Measurements from ENCODE around the gene CDH8. TPM values are rescaled to one million over a fixed set of nuclear protein-coding genes. Genes with fewer than 3 reads are reported as not detected.

Gene CDH8
- total RNA-seq, 4 donors from 2014 or later: 1.5 TPM; not detected in 3

GRCh38 chr16:62014319-62014923, 21.8 kb downstream of the CDH8 start:
- 77 to 83% methylated on average over 6 to 8 of the region's 8 CpGs for WGBS, 2 donors (ENCODE audit: low coverage in 1 of 2)
- Histone ChIP-seq H3K27ac (no peak overlapping the region), H3K36me3 (no peaks in the 10 kb centered on the region), H3K27me3 (no peaks in the 10 kb centered on the region), H3K9me3 (no peaks in the 10 kb centered on the region), H3K4me1 (no peaks in the 10 kb centered on the region), H3K4me3 (no peak overlapping the region)
- intact Hi-C loops (cut with DNase I; ENCODE audit: low total_unique reads) (no loop called here), in situ Hi-C loops (cut with MboI; ENCODE audit: low pct_ligation_motif_present in 1 of 4, low pct_unique_long_range_greater_than_20kb in 1 of 4, low sequenced_read_pairs in 3 of 4) (no loop called here)
- DNase-seq: no peak
- TF ChIP-seq POLR2AphosphoS5 (IDR thresholded peaks at IDR 0.05): no peak
- no peak for TF ChIP-seq EP300 (IDR thresholded peaks at IDR 0.05; ENCODE audit: low read depth)
- TF ChIP-seq POLR2A (IDR thresholded peaks at IDR 0.05): no peak
- TF ChIP-seq CTCF (IDR thresholded peaks at IDR 0.05): no peak

- Histone ChIP-seq H3K4me1 (no peaks in the 10 kb centered on the region), H3K9me3 (no peaks in the 10 kb centered on the region), H3K4me3 (no peak overlapping the region), H3K36me3 (no peaks in the 10 kb centered on the region), H3K27me3 (no peaks in the 10 kb centered on the region), H3K27ac (no peak overlapping the region)
- TF ChIP-seq POLR2A (IDR thresholded peaks at IDR 0.05) (no peak), EP300 (IDR thresholded peaks at IDR 0.05; ENCODE audit: low read depth) (no peak), CTCF (IDR thresholded peaks at IDR 0.05) (no peak), POLR2AphosphoS5 (IDR thresholded peaks at IDR 0.05) (no peak)
- 75 to 83% methylated on average over 4 of the region's 4 CpGs for WGBS, 2 donors (ENCODE audit: low coverage in 1 of 2)
- in situ Hi-C loops (cut with MboI; ENCODE audit: low pct_ligation_motif_present in 1 of 4, low pct_unique_long_range_greater_than_20kb in 1 of 4, low sequenced_read_pairs in 3 of 4) (no loop called here), intact Hi-C loops (cut with DNase I; ENCODE audit: low total_unique reads) (no loop called here)
- no peak for DNase-seq
These were observed 26.1 kb downstream of the CDH8 start for GRCh38 chr16:62010186-62010585.

GRCh38 chr16:61998460-61998859, 37.8 kb downstream of the CDH8 start:
- in situ Hi-C loops (cut with MboI; ENCODE audit: low pct_ligation_motif_present in 1 of 4, low pct_unique_long_range_greater_than_20kb in 1 of 4, low sequenced_read_pairs in 3 of 4): no loop called here
- WGBS, 2 donors (ENCODE audit: low coverage in 1 of 2): 65 to 71% methylated on average over 2 of the region's 2 CpGs
- DNase-seq: no peak

GRCh38 chr16:61993108-61993507, 43.1 kb downstream of the CDH8 start:
- no peak for DNase-seq
- Histone ChIP-seq H3K4me3 (no peak overlapping the region), H3K36me3 (no peaks in the 10 kb centered on the region), H3K9me3 (no peaks in the 10 kb centered on the region), H3K27me3 (no peaks in the 10 kb centered on the region), H3K27ac (no peak overlapping the region), H3K4me1 (no peaks in the 10 kb centered on the region)
- TF ChIP-seq POLR2A (IDR thresholded peaks at IDR 0.05) (no peak), CTCF (IDR thresholded peaks at IDR 0.05) (no peak), POLR2AphosphoS5 (IDR thresholded peaks at IDR 0.05) (no peak), EP300 (IDR thresholded peaks at IDR 0.05; ENCODE audit: low read depth) (no peak)
- 57 to 68% methylated on average over 3 of the region's 3 CpGs for WGBS, 2 donors (ENCODE audit: low coverage in 1 of 2)
- intact Hi-C loops (cut with DNase I; ENCODE audit: low total_unique reads): no loop called here
- in situ Hi-C loops (cut with MboI; ENCODE audit: low pct_ligation_motif_present in 1 of 4, low pct_unique_long_range_greater_than_20kb in 1 of 4, low sequenced_read_pairs in 3 of 4): no loop called here

More at GRCh38 chr16:61998460-61998859, 37.8 kb downstream of the CDH8 start:
- TF ChIP-seq EP300 (IDR thresholded peaks at IDR 0.05; ENCODE audit: low read depth) (no peak), CTCF (IDR thresholded peaks at IDR 0.05) (no peak), POLR2AphosphoS5 (IDR thresholded peaks at IDR 0.05) (no peak), POLR2A (IDR thresholded peaks at IDR 0.05) (no peak)
- Histone ChIP-seq H3K27ac (no peak overlapping the region), H3K4me3 (no peak overlapping the region), H3K27me3 (no peaks in the 10 kb centered on the region), H3K9me3 (no peaks in the 10 kb centered on the region), H3K36me3 (no peaks in the 10 kb centered on the region), H3K4me1 (no peaks in the 10 kb centered on the region)
- intact Hi-C loops (cut with DNase I; ENCODE audit: low total_unique reads): no loop called here
